H1 (cell line): Measurements from ENCODE around the gene DNMT3B. TPM values are rescaled to one million over a fixed set of nuclear protein-coding genes. Genes with fewer than 3 reads are reported as not detected.

Experiments used
- CTCF ChIA-PET: fragments of 300-600 bp; sonication (Branson Sonifier 250); formaldehyde crosslinking; loops from one replicate; lab custom pipeline; 2021; ENCODE audit not compliant: partially characterized antibody; lab: Charles Lee
- POLR2A ChIA-PET: fragments of 300-600 bp; sonication (Branson Sonifier 250); formaldehyde crosslinking; loops from one replicate; lab custom pipeline; 2021; ENCODE audit warnings: inconsistent platforms; ENCODE audit not compliant: partially characterized antibody; lab: Charles Lee
- DNase-seq, 2 experiments: peaks; one replicate each; pipeline versions ENCODE4 v3.0.0 to v3.0.0-alpha.2; 2010 to 2022; ENCODE audit warnings: low spot score in 2 of 2, low read depth in 1 of 2, mixed read lengths in 1 of 2
- FAIRE-seq: peaks from 2 replicates; lab custom pipeline; 2011; peaks lifted over from hg19 to GRCh38; lab: Jason Lieb, UNC
- H2AFZ ChIP-seq: 2 replicates; pipeline ENCODE4 v1.8.1; 2012; ENCODE audit warnings: low read length, inconsistent platforms
- H2AK5ac ChIP-seq: 2 replicates; pipeline ENCODE4 v1.6.1; 2013; ENCODE audit warnings: low read depth, low read length
- H2BK120ac ChIP-seq: replicated peaks from 2 replicates; pipeline ENCODE3; 2013; ENCODE audit warnings: low read depth, low read length, inconsistent platforms
- H2BK12ac ChIP-seq: 2 replicates; pipeline ENCODE4 v1.6.1; 2013; ENCODE audit warnings: low read depth, low read length
- H2BK15ac ChIP-seq: 2 replicates; pipeline ENCODE4 v1.6.1; 2013; ENCODE audit warnings: low read length
- H2BK20ac ChIP-seq: 2 replicates; pipeline ENCODE4 v1.6.1; 2013; ENCODE audit warnings: low read length
- H2BK5ac ChIP-seq: 2 replicates; pipeline ENCODE4 v1.6.1; 2013; ENCODE audit warnings: low read depth, low read length
- H3K14ac ChIP-seq: 2 replicates; pipeline ENCODE4 v1.6.1; 2013; ENCODE audit warnings: inconsistent platforms; ENCODE audit not compliant: insufficient read length
- H3K18ac ChIP-seq: 2 replicates; pipeline ENCODE4 v1.6.1; 2013; ENCODE audit warnings: low read length; ENCODE audit errors: extremely low read depth
- H3K23ac ChIP-seq: 2 replicates; pipeline ENCODE4 v1.6.1; 2013; ENCODE audit warnings: inconsistent platforms; ENCODE audit not compliant: insufficient read length
- H3K23me2 ChIP-seq: 2 replicates; pipeline ENCODE4 v1.6.1; 2013; ENCODE audit warnings: low read depth, low read length
- H3K27ac ChIP-seq: 2 replicates; pipeline ENCODE4 v1.6.1; 2011; ENCODE audit warnings: low read depth, low read length, inconsistent platforms
- H3K27me3 ChIP-seq, 4 experiments: replicated peaks in 1 of 4; 1 replicate in 1 of 4; 2 replicates in 3 of 4; pipeline versions ENCODE4 v1.6.1 to v1.8.1; 2011 to 2013; ENCODE audit warnings: low read length in 3 of 4, mild to moderate bottlenecking in 3 of 4, inconsistent platforms in 2 of 4, mixed read lengths in 2 of 4, moderate library complexity in 1 of 4; ENCODE audit not compliant: control insufficient read depth in 3 of 4, insufficient read depth in 3 of 4; ENCODE audit errors: extremely low read depth in 1 of 4
- H3K36me3 ChIP-seq, 4 experiments: 2 replicates each; pipeline versions ENCODE4 v1.6.1 to v1.8.1; 2011 to 2013; ENCODE audit warnings: mild to moderate bottlenecking in 4 of 4, low read length in 3 of 4, moderate library complexity in 2 of 4, control low read depth in 1 of 4, inconsistent platforms in 1 of 4; ENCODE audit not compliant: insufficient read depth in 4 of 4, control insufficient read depth in 2 of 4
- H3K4ac ChIP-seq: replicated peaks from 2 replicates; pipeline ENCODE3; 2013; ENCODE audit warnings: low read length, low read depth, mixed read lengths, inconsistent platforms; ENCODE audit not compliant: insufficient read length
- H3K4me1 ChIP-seq, 4 experiments: replicated peaks in 1 of 4; 1 replicate in 1 of 4; 2 replicates in 3 of 4; pipeline versions ENCODE4 v1.6.1 to v1.8.1; 2011 to 2013; ENCODE audit warnings: low read length in 3 of 4, inconsistent platforms in 2 of 4, mixed read lengths in 1 of 4; ENCODE audit not compliant: insufficient read depth in 4 of 4, control insufficient read depth in 3 of 4
- H3K4me2 ChIP-seq, 2 experiments: 2 replicates each; pipeline versions ENCODE4 v1.6.1 to v1.8.1; 2011 to 2013; ENCODE audit warnings: low read depth in 2 of 2, low read length in 2 of 2, control low read depth in 1 of 2, inconsistent platforms in 1 of 2, mild to moderate bottlenecking in 1 of 2; ENCODE audit not compliant: insufficient read depth in 1 of 2
- H3K4me3 ChIP-seq, 4 experiments: fragments of 200-600, 300-600 bp in 1 of 4; sonication (generic), shearing (Covaris generic), sonication (Bioruptor Twin) in 1 of 4; 2 replicates each; pipeline versions ENCODE4 v1.5.1 to v1.8.1; 2011 to 2016; ENCODE audit warnings: low read length in 4 of 4, low read depth in 3 of 4, control low read depth in 2 of 4, inconsistent platforms in 2 of 4, mild to moderate bottlenecking in 2 of 4, mixed read lengths in 1 of 4, moderate library complexity in 1 of 4; ENCODE audit not compliant: insufficient read depth in 2 of 4; ENCODE audit errors: extremely low read depth in 1 of 4
- H3K56ac ChIP-seq: replicated peaks from 2 replicates; pipeline ENCODE3; 2013; ENCODE audit warnings: low read depth, mild to moderate bottlenecking, mixed read lengths, low read length, inconsistent platforms; ENCODE audit not compliant: insufficient read length
- H3K79me1 ChIP-seq: 2 replicates; pipeline ENCODE4 v1.6.1; 2013; ENCODE audit warnings: low read depth, low read length, control low read depth
- H3K79me2 ChIP-seq, 2 experiments: 2 replicates each; pipeline versions ENCODE4 v1.6.1 to v1.8.1; 2012 to 2013; ENCODE audit warnings: low read length in 2 of 2, mild to moderate bottlenecking in 2 of 2, inconsistent platforms in 1 of 2; ENCODE audit not compliant: insufficient read depth in 2 of 2, control insufficient read depth in 1 of 2
- H3K9ac ChIP-seq, 4 experiments: replicated peaks in 1 of 4; 1 replicate in 1 of 4; 2 replicates in 3 of 4; pipeline versions ENCODE4 v1.6.1 to v1.8.1; 2011 to 2013; ENCODE audit warnings: low read depth in 3 of 4, low read length in 3 of 4, control low read depth in 2 of 4, mild to moderate bottlenecking in 2 of 4, moderate library complexity in 2 of 4, inconsistent platforms in 1 of 4; ENCODE audit errors: extremely low read depth in 1 of 4
- H3K9me3 ChIP-seq, 2 experiments: 2 replicates each; pipeline versions ENCODE4 v1.6.1 to v1.8.1; 2012 to 2013; ENCODE audit warnings: mild to moderate bottlenecking in 2 of 2, moderate library complexity in 2 of 2, control low read depth in 1 of 2, inconsistent platforms in 1 of 2, low read depth in 1 of 2, low read length in 1 of 2, mixed read lengths in 1 of 2; ENCODE audit not compliant: insufficient read depth in 2 of 2
- H4K20me1 ChIP-seq, 2 experiments: replicated peaks in 1 of 2; 2 replicates each; pipeline versions ENCODE3 to v1.8.1; 2011 to 2013; ENCODE audit warnings: inconsistent platforms in 2 of 2, low read length in 2 of 2, mild to moderate bottlenecking in 1 of 2; ENCODE audit not compliant: insufficient read depth in 2 of 2, control insufficient read depth in 1 of 2
- H4K5ac ChIP-seq: 2 replicates; pipeline ENCODE4 v1.6.1; 2013; ENCODE audit warnings: low read length, low read depth, mixed read lengths, inconsistent platforms; ENCODE audit not compliant: insufficient read length
- H4K8ac ChIP-seq: 2 replicates; pipeline ENCODE4 v1.8.0; 2013; ENCODE audit warnings: mild to moderate bottlenecking, moderate library complexity, low read length, inconsistent platforms; ENCODE audit not compliant: insufficient read depth; ENCODE audit errors: extremely low read depth
- H4K91ac ChIP-seq: replicated peaks from 2 replicates; pipeline ENCODE3; 2013; ENCODE audit warnings: low read length, mixed read lengths, inconsistent platforms; ENCODE audit not compliant: insufficient read length
- BCL11A ChIP-seq, 2 experiments: IDR thresholded peaks; one replicate each; pipeline ENCODE4 v1.6.1; 2011; ENCODE audit warnings: low read depth in 2 of 2, low read length in 2 of 2, mild to moderate bottlenecking in 2 of 2
- JUN ChIP-seq: IDR thresholded peaks from 2 replicates; pipeline ENCODE4 v1.6.1; 2011; ENCODE audit warnings: low read depth, mild to moderate bottlenecking, improper control_type of control experiment, low read length
- MAFK ChIP-seq: IDR thresholded peaks from 2 replicates; pipeline ENCODE4 v1.6.1; 2012; ENCODE audit warnings: low read depth, mild to moderate bottlenecking, improper control_type of control experiment, low read length
- NANOG ChIP-seq: IDR thresholded peaks from 2 replicates; pipeline ENCODE4 v1.6.1; 2011; ENCODE audit warnings: low read length, low read depth, mild to moderate bottlenecking, inconsistent platforms; ENCODE audit not compliant: insufficient read depth, poor library complexity, severe bottlenecking
- POU5F1 ChIP-seq: IDR thresholded peaks from 2 replicates; pipeline ENCODE4 v1.6.1; 2011; ENCODE audit warnings: low read depth, mild to moderate bottlenecking, low read length, moderate library complexity
- RXRA ChIP-seq: IDR thresholded peaks from 2 replicates; pipeline ENCODE4 v1.6.1; 2011; ENCODE audit warnings: low read depth, mild to moderate bottlenecking, low read length, moderate library complexity; ENCODE audit not compliant: insufficient read depth
- SAP30 ChIP-seq: fragments of 300-600 bp; sonication (generic); IDR thresholded peaks from 2 replicates; pipeline ENCODE4 v1.7.1; 2012; ENCODE audit warnings: low read length, moderate library complexity, mild to moderate bottlenecking, inconsistent platforms; ENCODE audit not compliant: insufficient read depth, insufficient replicate concordance
- TAF1 ChIP-seq: IDR thresholded peaks from 2 replicates; pipeline ENCODE4 v1.6.1; 2011; ENCODE audit warnings: mild to moderate bottlenecking, low read depth, low read length
- TCF12 ChIP-seq: IDR thresholded peaks from 2 replicates; pipeline ENCODE4 v1.6.1; 2011; ENCODE audit warnings: low read depth, mild to moderate bottlenecking, low read length
- WGBS, 2 experiments: shearing (Covaris generic) in 1 of 2; methylation state at CpG; one replicate each; pipeline versions ENCODE4 v1.1.6 to v1.1.7; 2013 to 2015; ENCODE audit warnings: low lambda C conversion rate in 2 of 2, mixed read lengths in 2 of 2, inconsistent platforms in 1 of 2, low coverage in 1 of 2, missing lambda C conversion rate in 1 of 2; ENCODE audit not compliant: insufficient replicate concordance in 2 of 2, insufficient coverage in 1 of 2, insufficient read length in 1 of 2; ENCODE audit errors: extremely low coverage in 1 of 2, missing lambda C conversion rate in 1 of 2; 5-methylcytosine and 5-hydroxymethylcytosine counted together
- polyA plus RNA-seq, 7 experiments: library from polyadenylated mRNA; depleted of rRNA in 3 of 7; stranded (reverse) in 5 of 7; unstranded in 2 of 7; fragments of >200 nt in 5 of 7; fragments of 200-250 nt in 2 of 7; gene quantifications; 1 replicate in 5 of 7; 2 replicates in 1 of 7; 4 replicates in 1 of 7; pipeline versions ENCODE4 v1.2.1 to v1.2.3, GENCODE V29; 2011 to 2013; ENCODE audit warnings: missing spikeins in 2 of 7, mixed read lengths in 2 of 7
- total RNA-seq: library from RNA; stranded (reverse); fragmentation: NEBNext Ultra II Directional; extraction: Animal tissue kit (Norgen Biotek cat#: 25700); gene quantifications from 2 replicates; pipeline ENCODE4 v1.2.1, GENCODE V29; 2021
- TF ChIP-seq, protein P1 (sequence below): IDR thresholded peaks from 2 replicates; pipeline ENCODE4 v1.6.1; 2011; ENCODE audit warnings: low read depth, mild to moderate bottlenecking, low read length; ENCODE audit not compliant: insufficient read depth

Gene DNMT3B
- total and polyA plus RNA-seq, 2 of the 8 experiments (the other 6 are each of a cell fraction or from before 2014, with no cell fraction given): 433 to 1,016 TPM

- Histone ChIP-seq H3K4me1 (peaks cover 0 to 3% (median 0%) of the 10 kb centered on the region in 4 experiments; a peak in 2 of 7 replicates), H4K5ac (no peak overlapping the region), H3K4me3 (no peak overlapping the region), H4K91ac (no peak overlapping the region), H3K79me1 (peaks cover 6% of the 10 kb centered on the region), H3K9ac (no peak overlapping the region), H3K23me2 (no peaks in the 10 kb centered on the region), H3K4me2 (no peak overlapping the region), H4K8ac (no peak overlapping the region), H2BK5ac (no peak overlapping the region), H2AFZ (no peak overlapping the region), H2BK12ac (no peak overlapping the region), H3K9me3 (no peaks in the 10 kb centered on the region), H3K14ac (no peak overlapping the region), H3K27me3 (no peaks in the 10 kb centered on the region), H4K20me1 (peaks cover 8 to 10% of the 10 kb centered on the region in 2 experiments), H3K56ac (no peak overlapping the region), H3K4ac (no peak overlapping the region), H3K36me3 (peaks cover 18 to 54% (median 26%) of the 10 kb centered on the region in 4 experiments), H3K23ac (no peak overlapping the region), H2BK120ac (no peak overlapping the region), H3K79me2 (peaks cover 3 to 33% of the 10 kb centered on the region in 2 experiments), H2BK15ac (no peak overlapping the region), H2AK5ac (no peak overlapping the region), H3K27ac (no peak overlapping the region)
- FAIRE-seq (no peak), DNase-seq (no peak)
- WGBS, 2 experiments: 97% methylated on average over 5 of the region's 5 CpGs; no CpG with 5 or more reads in 1 of the 2 experiments
- POLR2A ChIA-PET: interaction anchor here (1.2 kb wide), 1 partner anchor 73 kb away, joined by 4 read pairs; no protein-coding TSS in a partner anchor
- CTCF ChIA-PET: interaction anchor here (1.6 kb wide), 2 partner anchors 54 to 185 kb away, joined by 3 read pairs; no protein-coding TSS in a partner anchor
- TF ChIP-seq TCF12: no peak
- TF ChIP-seq TAF1: no peak
- TF ChIP-seq MAFK: no peak
- TF ChIP-seq RXRA: no peak
- no peak for TF ChIP-seq JUN
- TF ChIP-seq BCL11A (IDR thresholded peaks at IDR 0.05; ENCODE audit: low read depth in 2 of 2, low read length in 2 of 2): no peak
- TF ChIP-seq, protein P1, sequence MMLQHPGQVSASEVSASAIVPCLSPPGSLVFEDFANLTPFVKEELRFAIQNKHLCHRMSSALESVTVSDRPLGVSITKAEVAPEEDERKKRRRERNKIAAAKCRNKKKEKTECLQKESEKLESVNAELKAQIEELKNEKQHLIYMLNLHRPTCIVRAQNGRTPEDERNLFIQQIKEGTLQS: no peak
- no peak for TF ChIP-seq POU5F1
- no peak for TF ChIP-seq SAP30
- no peak for TF ChIP-seq NANOG
- TF ChIP-seq, all 59 proteins: peak for 0
- no peak overlapping the region for H3K18ac ChIP-seq
- no peak overlapping the region for H2BK20ac ChIP-seq
Observed at GRCh38 chr20:32846852-32847251, 84.7 kb downstream of the DNMT3B start.
